Measurements from ENCODE around the gene VPS26A.

- TF ChIP-seq CTCF (IDR thresholded peaks at IDR 0.05) = no peak
- TF ChIP-seq POLR2A (IDR thresholded peaks at IDR 0.05) = no peak
Observed at GRCh38 chr10:69141304-69141703, 17.3 kb downstream of the VPS26A start.

Measured in stomach (tissue), 4 donors.